ENCODE measurements around the gene RERE.

The RERE gene

DNA sequence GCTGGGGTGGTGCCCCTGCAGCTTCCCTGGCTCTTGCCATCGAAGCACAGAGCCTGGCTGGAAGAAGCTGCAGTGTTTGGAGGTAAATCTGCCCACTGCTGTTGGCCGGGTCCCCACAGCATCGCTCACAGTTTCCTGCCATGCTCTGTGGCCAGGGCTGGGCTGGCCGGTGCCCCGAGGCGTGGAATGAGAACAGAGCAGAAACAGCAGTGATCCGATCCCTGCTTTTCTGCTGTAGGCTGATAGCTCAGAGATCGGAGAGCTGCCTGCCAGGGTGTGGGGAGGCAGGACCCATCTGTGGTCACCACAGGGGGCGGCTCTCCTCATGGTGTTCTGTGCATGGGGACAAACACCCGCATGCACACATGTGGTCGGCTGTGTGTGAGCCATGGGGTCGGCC, 488.0 kb downstream of the RERE start:
- no peak for DNase-seq (ENCODE audit: low spot score)

DNA sequence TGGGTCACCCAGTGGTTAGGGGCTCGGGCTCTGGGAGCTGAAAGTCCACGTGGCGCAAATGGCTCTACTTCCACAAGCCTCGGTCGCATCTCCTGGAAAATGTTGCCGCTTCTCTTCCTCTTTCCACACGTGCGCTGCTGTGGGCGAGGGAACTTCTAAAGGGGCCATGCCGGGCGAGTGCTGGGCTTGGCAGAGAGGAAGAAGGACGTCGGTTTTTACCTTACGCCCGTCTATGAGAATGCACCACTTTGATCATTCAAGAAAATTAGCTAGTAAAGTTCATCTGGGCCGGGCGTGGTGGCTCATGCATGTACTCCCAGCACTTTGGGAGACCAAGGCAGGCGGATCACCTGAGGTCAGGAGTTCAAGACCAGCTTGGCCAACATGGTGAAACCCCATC, 489.2 kb downstream of the RERE start:
- DNase-seq (ENCODE audit: low spot score): no peak

DNA sequence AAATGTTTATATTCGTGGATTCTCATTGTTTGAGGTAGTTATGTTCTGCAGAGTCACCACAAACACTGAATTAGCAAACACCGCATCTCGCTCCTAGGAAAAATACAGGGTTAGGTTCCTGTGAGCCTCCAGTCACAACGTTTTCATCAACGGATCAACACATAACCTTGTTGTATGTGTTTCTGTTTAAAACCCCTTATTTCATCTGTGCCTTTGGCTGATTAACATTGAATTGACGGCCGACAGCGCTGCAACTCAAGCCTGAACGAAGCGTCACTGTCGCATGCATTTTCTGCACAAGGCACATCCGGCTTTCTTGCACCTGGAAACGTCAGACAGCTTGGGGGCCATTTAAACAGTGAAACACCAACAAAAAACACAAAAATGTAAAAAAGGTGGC, 491.2 kb downstream of the RERE start:
- DNase-seq (ENCODE audit: low spot score): no peak

DNA sequence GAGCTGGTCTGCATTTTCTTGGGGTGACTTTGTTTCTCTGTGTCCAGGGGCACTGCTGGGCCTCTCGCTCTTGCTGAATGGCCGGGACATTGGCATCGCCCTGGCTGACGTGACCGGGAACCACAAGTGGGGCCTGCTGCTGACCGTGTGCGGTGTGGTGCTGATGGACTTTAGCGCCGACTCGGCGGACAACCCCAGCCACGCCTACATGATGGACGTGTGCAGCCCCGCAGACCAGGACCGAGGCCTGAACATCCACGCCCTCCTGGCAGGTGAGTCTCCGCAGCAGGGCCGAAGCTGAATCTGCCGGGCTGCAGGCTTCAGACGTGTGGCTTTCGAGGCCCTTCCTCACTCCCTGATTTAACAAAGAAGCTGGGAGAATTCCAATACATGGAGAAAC, 491.7 kb downstream of the RERE start:
- DNase-seq (ENCODE audit: low spot score): no peak

DNA sequence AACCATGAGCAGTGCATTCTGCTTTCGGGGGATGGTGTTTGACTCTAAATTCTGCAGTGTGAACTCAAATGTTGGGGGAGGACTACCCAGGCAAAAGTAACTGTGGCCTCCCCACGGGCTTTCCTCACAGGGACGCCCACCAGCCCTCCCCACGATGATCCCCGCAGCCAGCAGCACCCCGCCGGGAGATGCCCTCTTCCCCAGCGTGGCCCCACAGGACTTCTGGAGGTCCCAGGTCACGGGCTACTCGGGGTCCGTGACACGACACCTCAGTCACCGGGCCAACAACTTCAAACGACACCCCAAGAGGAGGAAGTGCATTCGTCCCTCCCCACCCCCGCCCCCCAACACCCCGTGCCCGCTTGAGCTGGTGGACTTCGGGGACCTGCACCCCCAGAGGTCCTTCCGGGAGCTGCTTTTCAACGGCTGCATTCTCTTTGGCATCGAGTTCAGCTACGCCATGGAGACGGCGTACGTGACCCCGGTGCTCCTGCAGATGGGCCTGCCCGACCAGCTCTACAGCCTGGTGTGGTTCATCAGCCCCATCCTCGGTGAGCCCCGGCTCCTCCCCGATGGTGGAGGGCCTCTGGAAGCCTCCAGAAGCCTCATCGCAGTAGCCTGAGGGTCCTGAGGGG, 493.1 kb downstream of the RERE start:
- no peak for DNase-seq (ENCODE audit: low spot score)

DNA sequence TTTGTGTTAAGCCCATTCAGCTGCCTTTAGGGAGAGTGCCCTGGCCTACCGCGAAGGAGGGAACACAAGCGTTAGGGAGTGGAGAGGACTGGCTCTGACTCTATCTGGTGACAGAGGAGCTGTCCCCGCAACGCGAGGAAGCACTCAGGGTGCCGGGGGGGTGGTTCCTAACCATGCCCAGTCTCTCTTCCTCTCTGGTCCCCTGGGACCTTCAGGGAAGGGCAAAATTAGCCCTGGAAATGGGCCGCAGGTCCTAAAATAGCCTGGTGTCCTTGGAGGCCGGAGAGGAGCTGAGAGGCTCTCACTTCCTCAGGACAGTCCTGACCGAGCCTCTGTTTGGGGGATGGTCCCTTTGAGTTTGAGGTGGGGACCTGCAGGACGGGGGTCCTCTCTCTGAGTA, 493.7 kb downstream of the RERE start:
- no peak for DNase-seq (ENCODE audit: low spot score)

DNA sequence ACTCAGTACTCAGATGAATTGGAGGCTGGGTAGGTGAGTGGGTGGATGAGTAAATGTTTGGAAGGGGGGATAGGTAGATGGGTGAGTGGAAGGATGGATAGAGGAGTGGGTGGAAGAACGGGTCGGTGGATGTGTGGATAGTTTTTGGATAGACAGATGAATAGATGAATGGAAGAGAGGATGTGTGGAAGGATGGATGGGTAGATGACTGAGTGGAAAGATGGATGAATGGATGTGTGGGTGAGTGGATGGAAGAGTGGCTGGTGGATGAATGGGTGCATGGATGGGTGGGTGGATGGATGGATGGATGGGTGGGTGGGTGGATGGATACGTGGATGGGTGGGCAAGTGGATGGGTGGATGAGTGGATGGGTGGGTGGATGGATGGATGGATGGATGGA, 495.8 kb downstream of the RERE start:
- no peak for DNase-seq (ENCODE audit: low spot score)

DNA sequence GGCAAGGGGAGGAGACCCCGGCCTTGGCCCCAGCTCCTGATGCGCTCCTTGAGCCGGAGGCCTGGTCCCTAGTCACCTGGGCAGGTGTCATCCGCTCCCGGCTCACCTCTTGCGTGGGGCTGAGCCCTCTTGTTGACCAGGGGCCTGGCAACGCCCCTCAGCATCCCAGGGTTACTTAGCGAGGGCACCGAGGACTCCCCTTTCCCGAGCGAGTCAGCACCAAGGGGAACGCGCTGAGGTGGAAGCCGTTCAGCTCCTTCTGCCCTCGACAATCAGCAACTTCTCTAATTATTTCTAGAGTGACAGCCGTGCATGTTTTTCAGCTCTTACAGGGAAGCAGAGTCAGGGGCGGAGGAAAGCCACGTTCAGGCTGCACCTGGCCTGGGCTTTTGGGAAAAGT, 499.0 kb downstream of the RERE start:
- peak; percentile 31 for DNase-seq (ENCODE audit: low spot score)

DNA sequence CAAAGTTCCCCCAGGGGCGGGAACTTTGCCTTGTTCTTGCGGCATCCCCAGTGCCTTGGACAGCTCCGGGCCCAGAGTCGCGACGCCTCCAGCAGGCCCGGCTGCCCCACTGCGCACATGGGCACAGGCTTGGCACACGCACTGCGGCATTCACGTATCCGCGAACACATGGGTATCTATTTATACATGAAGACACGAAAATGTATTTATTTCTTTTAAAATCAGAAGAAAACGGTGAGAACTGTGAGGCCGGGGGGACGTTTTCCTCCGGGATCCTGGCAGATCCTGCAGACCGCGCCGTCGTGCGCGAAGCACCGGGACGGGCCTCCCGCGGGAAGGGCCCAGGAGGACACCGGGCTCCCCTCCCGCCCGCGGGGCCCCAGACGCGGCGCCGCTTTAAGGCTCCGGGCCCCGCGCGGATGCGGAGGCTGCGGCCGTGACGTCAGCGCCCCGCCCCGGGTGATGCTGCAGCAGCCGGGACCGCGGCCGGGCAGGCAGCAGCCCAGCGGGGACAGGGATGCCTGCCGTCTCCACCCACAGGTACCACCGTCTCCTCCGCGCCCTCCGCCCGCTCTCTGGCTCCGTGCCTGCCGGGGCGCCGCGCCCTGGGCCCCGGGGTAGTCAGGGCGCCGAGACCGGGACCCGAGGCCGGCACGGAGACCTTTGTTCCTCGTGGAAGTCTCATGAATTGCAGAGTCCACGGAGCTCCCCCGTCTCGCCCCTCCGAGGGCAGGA, 499.6 kb downstream of the RERE start, which contains the start of gene SLC45A1:
Gene SLC45A1 (plus strand): TSS at position 468 of the 735 bp plus-strand sequence. CDS start 6,216 bp downstream, outside the sequence.
- peak; percentile 95 for DNase-seq (ENCODE audit: low spot score)

DNA sequence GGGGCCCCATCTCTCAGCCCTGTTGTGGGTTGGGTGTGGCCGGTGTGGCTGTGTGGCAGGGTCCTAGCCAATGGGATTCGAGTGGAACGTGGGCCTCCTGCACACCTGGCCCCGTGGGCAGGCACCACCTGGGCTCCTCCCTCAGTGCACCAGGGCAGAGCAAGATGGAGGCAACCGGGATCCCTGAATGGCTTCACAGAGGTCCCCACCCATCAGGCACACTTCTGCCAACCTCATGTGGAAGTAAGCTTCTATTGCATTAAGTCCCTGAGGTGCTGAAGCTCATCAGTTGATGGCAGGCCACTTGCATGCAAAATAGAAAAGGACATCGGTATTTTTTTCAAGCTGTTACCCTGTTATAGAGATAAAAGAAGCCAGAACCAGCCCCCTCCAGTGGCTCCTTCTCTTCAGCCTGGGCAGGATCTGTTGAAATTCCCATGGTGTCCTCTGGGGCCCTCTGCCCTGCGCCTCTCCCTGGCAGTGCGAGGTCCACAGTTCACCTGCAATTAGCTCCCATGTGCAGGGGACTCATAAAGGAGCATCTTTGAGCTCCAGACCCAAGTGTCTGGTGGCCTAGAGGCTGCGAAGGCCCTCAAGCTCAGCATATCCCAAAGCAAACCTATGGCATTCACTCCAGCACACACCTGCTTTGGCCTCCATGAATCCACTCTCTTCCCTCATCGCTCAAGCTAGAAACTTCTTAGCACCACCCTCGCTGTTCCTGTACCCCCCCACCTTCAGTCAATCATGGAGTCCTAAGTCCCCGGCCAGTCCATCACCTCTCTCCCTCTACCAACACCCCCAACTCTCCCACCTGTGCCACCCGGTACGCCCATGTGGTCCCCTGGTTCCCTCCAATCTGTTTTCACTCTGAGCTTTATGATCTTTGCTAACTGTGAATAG, 501.6 kb downstream of the RERE start:
- DNase-seq (ENCODE audit: low spot score): peak; percentile 54

DNA sequence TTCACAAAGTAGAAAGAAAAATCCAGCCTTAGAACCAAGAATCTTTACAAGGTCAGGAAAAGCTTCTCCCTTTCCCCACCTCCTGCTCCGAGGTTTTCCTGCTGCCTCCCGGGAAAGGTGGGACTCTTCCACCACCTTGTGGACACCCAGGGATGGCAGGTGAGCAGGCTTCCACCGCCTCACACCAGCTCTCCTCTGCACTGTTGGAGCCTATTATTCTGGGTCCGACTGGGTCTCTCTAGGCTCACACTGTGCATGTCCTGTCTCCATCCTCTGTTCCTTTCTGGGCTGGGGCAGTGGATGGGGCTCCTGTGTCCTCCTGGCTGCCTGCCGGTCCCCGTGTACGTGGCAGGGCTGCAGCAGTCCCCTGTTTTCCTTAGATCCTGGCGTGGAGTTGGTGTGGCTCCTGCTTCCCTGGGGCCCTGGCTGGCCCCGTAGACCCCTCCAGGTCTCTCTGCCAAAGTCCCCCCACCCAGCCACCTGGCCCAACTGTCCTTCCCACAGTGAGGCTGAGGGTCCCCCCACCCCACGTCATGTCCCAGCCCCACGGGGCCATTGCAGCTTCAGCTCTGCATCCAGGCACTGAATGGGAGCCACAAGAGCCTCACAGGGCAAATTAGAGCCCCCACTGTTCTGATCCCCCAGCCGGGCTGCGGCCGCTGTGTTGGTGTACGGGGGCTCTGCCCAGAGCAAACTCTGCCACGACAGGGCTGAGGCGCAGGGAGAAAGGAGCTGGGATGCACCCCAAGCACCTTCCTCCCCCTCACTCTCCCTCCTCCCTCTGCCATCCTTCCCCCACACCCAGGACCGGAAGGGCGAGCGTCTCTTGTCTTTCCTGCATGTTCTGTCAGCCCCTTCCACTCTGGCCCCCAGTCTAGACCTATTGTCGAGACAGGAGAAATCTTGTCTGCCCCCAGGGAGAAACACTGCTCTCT, 502.8 kb downstream of the RERE start:
- DNase-seq (ENCODE audit: low spot score): peak; percentile 88

DNA sequence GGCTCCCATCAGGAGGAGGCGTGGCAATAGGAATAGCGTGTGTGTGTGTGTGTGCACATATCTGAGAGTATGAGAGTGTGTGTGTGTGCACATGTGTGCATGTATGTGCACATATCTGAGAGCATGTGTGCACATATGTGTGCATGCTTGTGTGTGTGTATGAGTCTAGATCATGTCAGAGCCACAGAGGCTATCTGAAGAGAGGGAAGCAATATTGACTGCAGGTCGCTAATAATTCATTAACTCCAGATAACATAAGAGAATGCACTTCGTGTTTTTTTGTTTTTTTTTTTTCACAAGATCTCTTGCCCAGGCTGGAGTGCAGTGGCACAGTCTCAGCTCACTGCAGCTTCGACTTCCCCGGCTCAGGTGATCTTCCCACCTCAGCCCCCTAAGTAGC, 504.2 kb downstream of the RERE start:
- DNase-seq (ENCODE audit: low spot score): no peak

DNA sequence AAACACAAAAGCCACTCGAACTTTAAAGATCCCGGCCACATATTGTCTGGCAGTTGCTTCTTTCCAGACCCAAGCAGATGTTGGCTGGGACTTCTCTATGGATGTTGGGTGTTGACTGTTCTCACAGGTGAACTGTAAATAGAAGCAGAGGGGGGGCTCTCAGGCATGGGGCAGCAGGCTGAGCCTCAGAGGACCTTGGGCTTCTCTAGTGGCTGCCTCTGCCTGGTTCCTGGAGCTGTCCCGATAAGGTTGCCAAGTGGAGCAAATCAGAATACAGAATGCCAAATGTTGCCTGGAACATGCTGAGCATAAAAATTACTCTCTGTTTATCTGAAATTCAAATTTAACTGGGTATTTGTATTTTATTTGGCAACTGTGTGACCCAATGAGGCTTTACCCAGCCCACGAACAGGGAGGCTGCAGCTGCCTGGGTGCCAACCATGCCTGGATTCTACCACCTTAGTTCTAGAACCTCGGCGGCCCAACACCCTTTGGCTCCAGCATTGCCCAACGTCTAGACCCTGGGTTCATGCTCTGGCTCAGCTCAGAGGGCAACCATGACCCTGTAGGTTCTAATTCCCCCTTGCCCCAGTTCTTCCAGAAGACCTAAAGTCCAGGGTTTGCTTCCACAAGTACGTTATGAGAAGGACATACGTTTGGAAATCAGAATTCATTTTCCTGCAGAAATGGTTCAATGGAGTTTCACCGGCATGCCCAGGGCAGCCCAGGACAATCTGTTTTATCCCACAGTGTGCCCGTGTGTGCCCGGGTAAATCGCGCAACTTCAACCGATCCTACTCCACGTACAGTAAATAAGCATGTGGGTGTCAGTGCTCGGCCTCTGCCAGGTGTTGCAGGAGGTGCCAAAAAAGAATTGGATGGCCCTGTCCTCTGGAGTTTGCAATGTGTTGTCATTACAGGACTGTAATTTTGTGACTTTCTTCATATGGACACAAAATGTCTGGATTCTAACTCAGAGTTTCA, 504.9 kb downstream of the RERE start:
- no peak for DNase-seq (ENCODE audit: low spot score)

DNA sequence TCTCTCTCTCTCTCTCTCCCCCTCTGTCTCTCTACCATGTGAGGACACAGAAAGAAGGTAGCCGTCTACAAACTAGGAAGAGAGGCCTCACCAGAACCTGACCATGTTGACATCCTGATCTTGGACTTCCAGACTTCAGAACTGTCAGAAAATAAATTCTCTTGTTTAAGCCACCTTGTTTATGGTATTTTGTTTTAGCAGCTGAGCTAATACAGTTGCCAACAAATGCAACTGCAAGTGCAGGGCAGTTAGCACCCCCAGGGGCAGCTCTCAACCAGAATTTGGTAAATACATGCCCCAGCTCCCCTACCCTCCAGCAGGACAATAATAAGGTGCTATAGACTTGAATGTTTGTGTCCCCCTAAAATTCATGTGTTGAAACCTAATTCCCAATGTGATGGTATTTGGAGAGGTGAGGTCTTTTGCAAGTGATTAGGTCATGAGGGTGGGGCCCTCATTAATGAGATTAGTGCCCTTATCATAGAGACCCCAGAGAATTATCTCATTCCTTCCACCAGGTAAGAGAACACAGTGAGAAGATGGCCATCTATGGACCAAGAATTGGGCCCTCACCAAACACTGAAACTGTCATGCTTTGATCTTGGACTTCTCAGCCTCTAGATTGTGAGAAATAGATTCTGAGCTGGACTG, 506.2 kb downstream of the RERE start:
- DNase-seq (ENCODE audit: low spot score): no peak

DNA sequence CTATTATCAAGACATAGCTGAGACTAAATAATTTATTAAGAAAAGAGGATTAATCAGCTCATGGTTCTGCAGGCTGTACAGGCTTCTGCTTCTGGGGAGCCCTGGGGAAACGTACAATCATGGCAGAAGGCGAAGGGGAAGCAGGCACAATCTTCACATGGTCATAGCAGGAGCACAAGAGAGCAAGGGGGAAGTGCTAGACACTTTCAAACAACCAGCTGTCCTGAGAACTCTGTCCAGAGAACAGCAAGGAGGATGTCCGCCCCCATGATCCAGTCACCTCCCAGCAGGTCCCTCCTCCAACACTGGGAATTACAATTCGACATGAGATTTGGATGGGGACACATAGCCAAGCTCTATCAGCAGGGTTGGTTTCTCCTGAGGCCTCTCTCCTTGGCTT, 509.8 kb downstream of the RERE start:
- no peak for DNase-seq (ENCODE audit: low spot score)

DNA sequence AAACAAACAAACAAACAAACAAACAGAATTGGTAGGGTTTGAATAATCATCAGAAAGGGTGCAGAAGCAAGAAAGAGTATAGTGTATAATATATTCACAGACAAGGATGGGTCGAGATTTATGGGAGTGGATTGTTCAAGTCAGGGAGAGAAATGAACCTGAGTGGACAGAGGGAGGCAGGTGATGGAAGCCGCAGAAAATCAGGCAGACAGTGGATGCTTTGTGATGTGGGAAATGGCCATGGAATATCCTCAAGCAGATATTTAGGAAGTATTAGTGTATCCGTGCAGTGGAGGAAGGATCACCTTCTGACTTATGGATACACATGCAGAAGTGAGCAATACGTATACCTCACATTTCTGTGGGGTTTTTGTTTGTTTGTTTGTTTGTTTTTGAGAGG, 513.6 kb downstream of the RERE start:
- DNase-seq (ENCODE audit: low spot score): no peak

DNA sequence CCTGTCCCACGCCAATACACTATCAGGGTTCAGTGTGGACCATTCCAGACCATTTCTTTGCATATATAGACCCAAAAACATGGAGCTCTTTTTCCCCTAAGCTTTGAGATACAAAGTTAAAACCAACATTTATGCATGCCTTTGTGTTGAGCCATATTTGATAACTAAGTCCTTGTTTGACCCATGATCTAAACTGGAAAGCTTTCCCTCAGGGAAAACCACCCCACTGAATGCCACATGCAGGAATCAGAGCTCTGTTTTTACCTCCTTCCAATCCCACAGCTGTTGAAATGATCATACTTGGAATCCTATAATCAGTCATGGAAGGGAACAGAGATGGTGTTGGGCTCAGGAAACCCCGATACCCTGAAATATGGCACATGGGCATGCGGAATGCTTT, 514.3 kb downstream of the RERE start:
- DNase-seq (ENCODE audit: low spot score): no peak

Data from iPS-NIHi11 (cell line).